SK-N-SH (cell line): ENCODE data around the gene CD74. TPM values are rescaled to one million over a fixed set of nuclear protein-coding genes. Genes with fewer than 3 reads are reported as not detected.
A peak's percentile ranks its signal among the peaks of the same experiment; 100 is the strongest.

Experiments
- CTCF ChIA-PET: fragments of 300-600, 350-600 bp; formaldehyde crosslinking; extraction: SDS; loops from one replicate; lab custom pipeline; 2021; lab: Yijun Ruan, JAX
- POLR2A ChIA-PET: fragments of 350-600 bp; sonication (Branson Sonifier 250); formaldehyde crosslinking; extraction: SDS; loops from one replicate; lab custom pipeline; 2020; ENCODE audit warnings: antibody characterized with exemption, inconsistent platforms; lab: Yijun Ruan, JAX
- DNase-seq: peaks from one replicate; pipeline ENCODE4 v3.0.0; 2012
- H2AFZ ChIP-seq: fragments of 200-600 bp; sonication (generic); 2 replicates; pipeline ENCODE4 v1.8.1; 2016; ENCODE audit warnings: antibody characterized with exemption, mild to moderate bottlenecking, low read depth
- H3F3A ChIP-seq: fragments of 200-600 bp; sonication (generic); replicated peaks from 2 replicates; pipeline ENCODE3; 2016; ENCODE audit warnings: antibody characterized with exemption, mild to moderate bottlenecking; ENCODE audit not compliant: insufficient read depth
- H3K27ac ChIP-seq, 2 experiments: fragments of 200-500 bp in 1 of 2; fragments of 200-600 bp in 1 of 2; sonication (Bioruptor generic) in 1 of 2; sonication (generic), shearing (Covaris generic) in 1 of 2; 2 replicates each; pipeline versions ENCODE4 v1.5.1 to v1.6.1; 2014 to 2016; ENCODE audit warnings: low read depth in 2 of 2, inconsistent platforms in 1 of 2, low read length in 1 of 2, mild to moderate bottlenecking in 1 of 2, mixed read lengths in 1 of 2
- H3K27me3 ChIP-seq: fragments of 200-600 bp; sonication (generic), shearing (Covaris generic); 2 replicates; pipeline ENCODE4 v1.6.1; 2016; ENCODE audit warnings: mixed run types; ENCODE audit not compliant: insufficient read depth
- H3K36me3 ChIP-seq, 2 experiments: fragments of 200-500 bp in 1 of 2; fragments of 200-600 bp in 1 of 2; sonication (Bioruptor generic) in 1 of 2; sonication (generic) in 1 of 2; replicated peaks in 1 of 2; 2 replicates each; pipeline versions ENCODE3 to v1.5.1; 2014 to 2016; ENCODE audit warnings: low read length in 1 of 2, mild to moderate bottlenecking in 1 of 2; ENCODE audit not compliant: insufficient read depth in 2 of 2, control insufficient read depth in 1 of 2
- H3K4me1 ChIP-seq, 2 experiments: fragments of 200-500 bp in 1 of 2; fragments of 200-600 bp in 1 of 2; sonication (Bioruptor generic) in 1 of 2; sonication (generic), shearing (Covaris generic) in 1 of 2; 2 replicates each; pipeline versions ENCODE4 v1.5.1 to v1.6.1; 2014 to 2016; ENCODE audit warnings: low read depth in 1 of 2, low read length in 1 of 2, mixed run types in 1 of 2; ENCODE audit not compliant: insufficient read depth in 2 of 2, control insufficient read depth in 1 of 2
- H3K4me2 ChIP-seq: fragments of 200-600 bp; sonication (generic), shearing (Covaris generic); 2 replicates; pipeline ENCODE4 v1.6.1; 2017; ENCODE audit warnings: mixed run types
- H3K4me3 ChIP-seq, 2 experiments: fragments of 200-500 bp in 1 of 2; fragments of 200-600 bp in 1 of 2; sonication (Bioruptor generic) in 1 of 2; sonication (generic), shearing (Covaris generic) in 1 of 2; 2 replicates each; pipeline versions ENCODE4 v1.5.1 to v1.8.1; 2014 to 2016; ENCODE audit warnings: low read depth in 2 of 2, inconsistent platforms in 1 of 2, low read length in 1 of 2, mild to moderate bottlenecking in 1 of 2, mixed read lengths in 1 of 2, moderate library complexity in 1 of 2
- H3K79me2 ChIP-seq: fragments of 200-600 bp; sonication (generic); 2 replicates; pipeline ENCODE4 v1.8.1; 2017; ENCODE audit warnings: mild to moderate bottlenecking; ENCODE audit not compliant: insufficient read depth
- H3K9ac ChIP-seq: fragments of 200-600 bp; sonication (generic); 2 replicates; pipeline ENCODE4 v1.6.1; 2017; ENCODE audit warnings: mixed run types
- H3K9me2 ChIP-seq: fragments of 200-600 bp; sonication (generic); 2 replicates; pipeline ENCODE4 v1.6.1; 2017; ENCODE audit warnings: mixed run types
- H3K9me3 ChIP-seq: fragments of 200-600 bp; sonication (generic); 2 replicates; pipeline ENCODE4 v1.6.1; 2017; ENCODE audit warnings: mixed run types, mild to moderate bottlenecking, moderate library complexity
- H4K20me1 ChIP-seq: fragments of 200-600 bp; sonication (generic); 2 replicates; pipeline ENCODE4 v1.6.1; 2017; ENCODE audit warnings: mild to moderate bottlenecking, mixed run types; ENCODE audit not compliant: insufficient read depth
- CTCF ChIP-seq: fragments of 200-600 bp; sonication (generic); IDR thresholded peaks from 2 replicates; pipeline ENCODE4 v1.6.1; 2017; ENCODE audit warnings: antibody characterized with exemption, mild to moderate bottlenecking, moderate library complexity
- GABPA ChIP-seq: IDR thresholded peaks from 2 replicates; pipeline ENCODE4 v1.4.0; 2012; ENCODE audit warnings: low read depth, mild to moderate bottlenecking
- MXI1 ChIP-seq: IDR thresholded peaks from 2 replicates; pipeline ENCODE4 v1.6.1; 2012; ENCODE audit warnings: mild to moderate bottlenecking, low read depth, low read length, improper control_type of control experiment
- NRF1 ChIP-seq: IDR thresholded peaks from 2 replicates; pipeline ENCODE4 v1.6.1; 2012; ENCODE audit warnings: low read depth, mild to moderate bottlenecking, low read length
- PBX3 ChIP-seq: IDR thresholded peaks from 2 replicates; pipeline ENCODE4; 2012
- RAD21 ChIP-seq: IDR thresholded peaks from 2 replicates; pipeline ENCODE4 v1.6.1; 2012; ENCODE audit warnings: mild to moderate bottlenecking, low read length
- RFX5 ChIP-seq: IDR thresholded peaks from 2 replicates; pipeline ENCODE4 v1.6.1; 2012; ENCODE audit warnings: mild to moderate bottlenecking, improper control_type of control experiment, low read length
- SMC3 ChIP-seq: IDR thresholded peaks from 2 replicates; pipeline ENCODE4 v1.6.1; 2012; ENCODE audit warnings: low read depth, low read length, improper control_type of control experiment
- TAF1 ChIP-seq: IDR thresholded peaks from 2 replicates; pipeline ENCODE4 v1.6.1; 2012; ENCODE audit warnings: low read depth, mild to moderate bottlenecking, low read length, moderate library complexity, borderline replicate concordance
- TCF12 ChIP-seq: IDR thresholded peaks from 2 replicates; pipeline ENCODE4 v1.4.0; 2012
- TEAD4 ChIP-seq: IDR thresholded peaks from 2 replicates; pipeline ENCODE4 v1.4.0; 2012; ENCODE audit warnings: mild to moderate bottlenecking, borderline replicate concordance; ENCODE audit not compliant: insufficient read depth
- ZBTB33 ChIP-seq: IDR thresholded peaks from 2 replicates; pipeline ENCODE4 v1.4.0; 2012; ENCODE audit warnings: low read depth, borderline replicate concordance
- WGBS: methylation state at CpG from one replicate; pipeline ENCODE4 v1.1.6; 2017; ENCODE audit warnings: low lambda C conversion rate; 5-methylcytosine and 5-hydroxymethylcytosine counted together
- polyA plus RNA-seq, 3 experiments: library from polyadenylated mRNA; depleted of rRNA; stranded (reverse); fragments of >200 nt; gene quantifications; 2 replicates each; pipeline ENCODE4 v1.2.3, GENCODE V29; 2012

CD74 gene
- polyA plus RNA-seq, 1 of the 3 experiments (the other 2 are of a cell fraction) = 0.26 TPM

- ChIA-PET POLR2A (interaction anchor here (1.5 kb wide), 1 partner anchor 9 kb away, joined by 6 read pairs; no protein-coding TSS in a partner anchor), CTCF (interaction anchor here (1.2 to 1.4 kb wide), 3 partner anchors 16 to 48 kb away, joined by 3 to 4 read pairs (median 4); no protein-coding TSS in a partner anchor)
- Histone ChIP-seq H3K9me2 (no peaks in the 10 kb centered on the region), H3K36me3 (peaks cover 7 to 50% of the 10 kb centered on the region in 2 experiments), H2AFZ (no peak overlapping the region), H3K4me2 (no peak overlapping the region), H3K27me3 (no peaks in the 10 kb centered on the region), H3K79me2 (no peaks in the 10 kb centered on the region), H4K20me1 (no peaks in the 10 kb centered on the region), H3K4me1 (peaks cover 0 to 4% of the 10 kb centered on the region in 2 experiments; a peak in 1 of 4 replicates), H3F3A (peaks cover 7% of the 10 kb centered on the region), H3K9me3 (no peaks in the 10 kb centered on the region), H3K4me3 (no peak overlapping the region), H3K9ac (no peak overlapping the region), H3K27ac (0 out of 4 replicates have a peak overlapping the region, but pooled peaks of 1 of the 2 experiments have one; percentile 22)
- 96% methylated on average over 10 of the region's 11 CpGs for WGBS
- TF ChIP-seq PBX3 (no peak), NRF1 (no peak), CTCF (no peak), TEAD4 (no peak), RFX5 (no peak), GABPA (no peak), ZBTB33 (no peak), TCF12 (no peak), MXI1 (no peak), RAD21 (no peak), SMC3 (no peak), TAF1 (no peak)
- no peak for DNase-seq
These were observed 11.1 kb downstream of the CD74 start for GRCh38 chr5:150401376-150402228.
